HuH-7 (cell line): ENCODE results near the gene ABAT.

Experiments used
- DNase-seq: peaks from one replicate; pipeline ENCODE4 v3.0.0; 2011; ENCODE audit warnings: low spot score

The ABAT gene

DNA sequence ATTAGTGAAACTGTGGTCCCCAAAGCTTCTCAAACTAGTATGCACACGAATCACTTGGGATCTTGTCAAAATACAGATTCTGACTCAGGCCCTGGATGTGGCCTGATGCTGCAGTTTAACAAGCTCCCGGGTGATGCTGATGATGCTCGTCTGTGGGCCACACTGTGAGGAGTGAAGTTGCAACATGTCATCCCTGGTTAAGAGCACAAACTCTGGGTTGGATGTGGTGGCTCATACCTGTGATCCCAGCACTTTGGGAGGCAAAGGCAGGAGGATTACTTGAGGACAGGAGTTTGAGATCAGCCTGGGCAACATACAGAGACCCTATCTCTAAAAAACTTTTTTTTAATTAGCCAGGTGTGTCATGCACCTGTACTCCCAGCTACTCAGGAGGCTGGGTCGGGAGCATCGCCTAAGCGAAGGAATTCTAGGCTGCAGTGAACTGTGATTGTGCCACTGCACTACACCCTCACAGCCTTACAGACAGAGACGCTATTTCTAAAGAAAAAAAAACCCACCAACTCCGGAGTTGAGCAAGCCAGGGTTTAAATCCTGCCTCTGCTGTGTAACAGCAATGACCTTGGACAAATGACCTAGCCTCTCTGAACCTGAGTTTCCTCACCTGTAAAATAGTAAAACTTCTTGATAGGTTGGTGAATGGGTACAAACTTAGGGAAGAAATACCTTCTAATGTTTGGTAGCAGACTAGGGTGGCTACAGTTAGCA, 24.4 kb upstream of the ABAT start:
- no peak for DNase-seq

DNA sequence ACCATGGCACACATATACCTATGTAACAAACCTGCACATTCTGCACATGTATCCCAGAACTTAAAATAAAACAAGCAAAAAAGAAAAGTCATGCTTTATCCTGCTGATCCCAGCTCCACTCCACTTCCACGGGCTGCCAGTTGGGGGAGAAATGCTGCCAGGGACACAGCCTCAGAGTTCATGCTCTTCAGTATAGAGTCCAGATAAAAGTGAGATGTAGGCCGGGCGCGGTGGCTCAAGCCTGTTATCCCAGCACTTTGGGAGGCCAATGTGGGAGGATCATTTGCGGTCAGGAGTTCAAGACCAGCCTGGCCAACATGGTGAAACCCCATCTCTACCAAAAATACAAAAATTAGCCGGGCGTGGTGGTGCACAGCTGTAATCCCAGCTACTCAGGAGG, 22.5 kb upstream of the ABAT start:
- peak; percentile 60 for DNase-seq

DNA sequence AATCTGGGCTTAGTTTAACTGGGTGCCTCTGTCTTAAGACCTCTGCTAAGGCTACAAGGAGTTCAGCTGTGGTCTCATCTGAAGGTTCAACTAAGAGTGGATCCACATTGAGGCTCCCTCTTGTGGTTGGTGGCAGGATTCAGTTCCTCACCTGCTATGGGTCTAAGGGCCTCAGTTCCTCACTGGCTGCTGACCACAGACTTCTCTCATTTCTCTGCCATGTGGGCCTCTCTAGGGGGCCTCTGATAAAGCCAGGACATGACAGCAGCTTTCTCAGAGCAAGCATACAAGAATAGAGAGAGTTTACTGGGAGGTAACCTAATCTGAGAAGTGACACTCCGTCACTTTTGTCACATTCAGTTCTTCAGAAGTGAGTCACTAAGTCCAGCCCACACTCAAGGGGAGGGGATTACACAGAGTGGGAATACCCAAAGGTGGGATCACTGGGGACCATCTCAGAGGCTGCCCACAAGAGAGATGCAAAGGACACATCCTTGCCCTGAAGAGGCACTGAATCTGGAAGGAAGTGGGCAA, 19.2 kb upstream of the ABAT start:
- DNase-seq = peak; percentile 56

DNA sequence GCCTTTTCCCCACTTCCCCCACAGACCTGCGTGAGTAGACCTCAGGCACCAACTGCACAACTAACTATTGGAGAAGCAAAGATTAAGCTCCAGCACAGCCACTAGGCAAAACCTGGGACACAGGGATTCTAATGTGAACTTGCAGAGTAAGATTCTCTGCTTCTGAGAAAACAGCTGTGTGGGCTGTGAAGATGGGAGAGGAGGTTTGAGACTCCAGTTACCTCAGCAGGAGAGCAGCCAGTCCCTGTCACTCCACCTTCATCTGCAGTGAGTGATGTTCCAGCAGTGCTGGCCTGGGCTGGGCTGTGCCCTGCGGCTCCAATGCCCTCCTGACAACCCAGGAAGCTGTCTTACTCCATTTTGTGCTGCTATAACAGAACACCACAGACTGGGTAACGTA, 18.0 kb upstream of the ABAT start:
- DNase-seq = no peak

DNA sequence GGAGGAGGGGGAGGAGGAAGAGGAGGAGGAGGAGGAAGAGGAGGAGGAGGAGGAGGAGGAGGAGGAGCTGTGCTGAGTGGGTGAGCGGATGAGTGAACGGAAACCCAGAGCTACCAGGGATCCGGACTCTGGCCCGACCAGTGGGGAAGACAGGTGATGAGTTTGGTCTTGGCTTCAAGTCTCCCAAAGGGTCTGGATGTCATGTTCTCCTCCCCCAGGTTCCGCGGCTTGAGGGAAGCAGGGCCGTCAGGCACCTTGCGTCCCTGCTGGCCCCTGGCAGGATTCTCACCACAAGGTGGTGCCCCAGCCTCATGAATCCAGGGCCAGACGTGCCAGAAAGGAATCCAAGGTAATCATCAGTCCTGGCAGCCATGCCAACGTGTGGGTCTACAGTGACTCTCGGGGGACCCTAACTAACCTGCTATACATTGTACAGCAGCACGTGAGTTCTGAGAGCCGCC, 13.5 kb upstream of the ABAT start:
- DNase-seq = peak; percentile 64

DNA sequence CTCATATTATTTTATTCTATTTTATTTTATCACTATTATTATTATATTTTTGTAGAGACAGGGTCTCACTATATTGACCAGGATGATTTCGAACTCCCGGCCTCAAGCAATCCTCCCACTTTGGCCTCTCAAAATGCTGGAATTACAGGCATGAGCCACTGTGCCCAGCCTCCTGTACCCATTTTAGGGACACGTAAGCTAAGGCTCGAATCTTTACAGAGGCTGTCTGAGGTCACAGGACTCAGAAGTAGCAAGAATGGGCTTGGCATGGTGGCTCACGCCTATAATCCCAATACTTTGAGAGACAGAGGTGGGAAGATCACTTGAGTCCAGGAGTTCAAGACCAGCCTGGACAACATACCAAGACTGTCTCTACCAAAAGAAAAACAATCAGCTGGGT, 12.7 kb upstream of the ABAT start:
- DNase-seq = no peak

DNA sequence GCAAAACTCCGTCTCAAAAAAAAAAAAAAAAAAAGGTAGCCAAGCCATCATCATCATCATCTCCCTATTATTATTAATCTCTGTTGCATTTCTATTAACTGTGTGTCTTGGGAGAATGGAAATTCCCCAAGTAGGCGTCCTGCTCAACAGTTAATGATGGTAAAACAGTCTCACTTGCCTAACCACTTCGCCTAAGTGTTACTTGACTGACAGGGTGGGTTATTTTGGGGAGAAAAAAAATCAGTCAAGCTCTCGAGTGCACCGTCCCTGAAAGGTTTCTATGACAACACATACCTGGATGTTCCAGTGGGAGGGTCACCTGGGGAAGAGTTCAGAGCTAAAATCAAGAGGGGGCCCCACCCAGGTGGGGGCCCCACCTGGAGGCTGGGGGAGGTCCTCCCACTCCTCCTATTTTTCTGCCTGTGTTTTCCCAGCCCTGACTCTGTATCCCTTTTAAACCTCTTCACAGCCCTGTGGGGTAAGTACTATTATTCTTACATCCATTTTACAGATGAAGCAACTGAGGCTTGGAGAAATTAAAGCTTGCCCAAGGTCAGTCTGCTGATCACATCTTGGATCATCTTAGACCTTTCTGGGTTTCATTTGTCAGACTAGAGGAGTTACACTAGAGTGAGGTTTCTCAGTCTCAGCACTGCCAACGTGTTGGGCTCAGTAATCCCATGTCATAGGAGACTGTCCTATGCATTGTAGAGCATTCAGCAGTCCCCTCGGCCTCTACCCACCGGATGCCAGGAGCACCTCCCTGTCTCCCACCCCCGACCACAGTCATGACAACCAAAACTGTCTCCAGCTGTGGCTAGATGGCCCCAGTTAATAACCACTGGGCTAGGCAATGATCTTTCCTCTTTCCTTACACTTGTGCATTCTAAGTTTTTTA, 11.0 kb upstream of the ABAT start:
- no peak for DNase-seq

DNA sequence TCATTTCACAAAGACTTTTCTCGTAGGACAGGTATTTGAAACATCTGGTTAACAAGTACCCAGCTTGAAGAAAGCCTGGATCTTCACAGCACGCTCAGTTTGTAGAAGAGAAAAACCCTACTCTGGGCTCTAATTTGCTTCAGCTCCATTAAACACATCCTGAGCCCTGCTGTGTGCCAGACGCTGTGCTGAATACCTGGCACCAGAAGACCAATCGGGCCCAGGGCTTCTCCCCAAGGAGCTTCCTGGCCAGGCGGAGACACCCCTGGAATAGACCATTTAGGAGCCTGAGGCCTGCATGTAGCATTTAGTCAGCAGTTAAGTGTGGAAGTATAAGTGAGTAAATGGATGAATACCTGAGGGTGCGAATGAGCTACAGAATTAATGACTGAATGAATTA, 8.9 kb upstream of the ABAT start:
- DNase-seq = no peak

DNA sequence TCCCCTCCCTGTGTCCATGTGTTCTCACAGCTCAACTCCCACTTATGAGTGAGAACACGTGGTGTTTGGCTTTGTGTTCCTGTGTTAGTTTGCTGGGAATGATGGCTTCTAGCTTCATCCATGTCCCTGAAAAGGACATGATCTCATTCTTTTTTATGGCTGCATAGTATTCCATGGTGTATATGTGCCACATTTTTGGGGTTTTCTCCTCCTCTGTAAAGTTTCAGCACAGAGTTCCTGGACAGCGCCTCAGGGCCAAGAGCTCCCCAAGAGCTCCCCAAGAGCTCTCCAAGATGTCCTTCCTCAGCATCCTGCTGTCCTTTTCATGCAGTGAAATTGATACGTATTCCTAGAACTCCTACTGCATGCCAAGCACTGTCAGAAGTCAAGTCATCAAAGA, 6.9 kb upstream of the ABAT start:
- DNase-seq = no peak

DNA sequence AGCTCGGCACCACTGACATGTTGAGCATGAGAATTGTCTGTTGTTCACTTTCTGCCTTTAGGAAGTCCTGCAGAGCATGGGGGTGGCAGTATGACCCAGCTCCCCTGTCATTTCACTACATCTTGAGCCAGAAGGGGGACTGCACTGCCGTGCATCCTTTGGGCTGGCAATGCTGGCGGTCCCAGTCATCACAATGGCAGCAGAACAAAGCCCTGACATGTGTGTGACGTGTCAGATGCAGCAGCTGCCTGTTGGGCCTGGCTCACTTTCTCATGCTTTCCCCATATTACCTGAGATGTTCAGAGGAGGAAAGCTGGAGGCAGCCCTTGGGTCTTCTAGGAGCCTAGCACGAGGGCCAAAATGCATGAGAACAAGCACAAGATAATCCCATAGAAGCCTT, 6.3 kb upstream of the ABAT start:
- no peak for DNase-seq

DNA sequence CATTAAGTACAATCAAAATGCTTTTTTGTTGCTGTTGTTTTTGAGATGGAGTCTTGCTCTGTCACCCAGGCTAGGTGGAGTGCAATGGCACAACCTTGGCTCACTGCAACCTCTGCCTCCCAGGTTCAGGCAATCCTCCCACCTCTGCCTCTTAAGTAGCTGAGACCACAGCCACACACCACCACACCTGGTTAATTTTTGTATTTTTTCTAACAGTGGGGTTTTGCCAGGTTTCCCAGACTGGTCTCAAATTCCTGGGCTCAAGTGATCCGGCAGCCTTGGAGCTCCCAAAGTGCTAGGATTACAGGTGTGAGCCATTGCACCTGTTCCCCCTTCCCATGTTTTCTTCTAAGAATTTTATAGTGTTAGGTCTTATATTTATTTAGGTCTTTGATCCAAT, 4.9 kb upstream of the ABAT start:
- no peak for DNase-seq

DNA sequence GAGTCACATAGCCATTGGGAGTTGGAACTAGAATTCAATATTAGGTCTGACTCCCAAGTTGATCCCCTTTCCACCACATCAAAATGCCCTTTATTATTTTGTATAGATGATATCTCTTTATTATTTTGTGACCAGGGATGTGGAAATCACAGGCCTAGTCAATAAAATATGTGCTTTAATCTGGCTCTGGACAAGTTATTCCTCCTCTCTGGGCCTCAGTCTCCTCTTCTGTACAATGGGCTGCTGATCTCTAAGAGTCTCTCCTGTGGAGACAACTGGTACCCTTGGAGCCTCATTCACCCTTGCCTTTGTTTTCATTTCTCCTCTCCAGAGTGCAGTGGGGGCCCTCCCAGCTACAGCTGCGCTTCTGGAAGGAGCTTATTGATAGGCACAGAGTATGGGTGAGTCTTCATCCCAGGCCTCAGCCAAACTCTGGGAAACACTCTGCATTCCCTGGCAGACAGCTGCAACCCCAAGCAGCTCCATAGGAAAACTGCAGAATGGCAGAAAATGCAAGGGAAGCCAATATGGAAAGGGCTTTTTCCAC, 4.3 kb upstream of the ABAT start:
- no peak for DNase-seq

DNA sequence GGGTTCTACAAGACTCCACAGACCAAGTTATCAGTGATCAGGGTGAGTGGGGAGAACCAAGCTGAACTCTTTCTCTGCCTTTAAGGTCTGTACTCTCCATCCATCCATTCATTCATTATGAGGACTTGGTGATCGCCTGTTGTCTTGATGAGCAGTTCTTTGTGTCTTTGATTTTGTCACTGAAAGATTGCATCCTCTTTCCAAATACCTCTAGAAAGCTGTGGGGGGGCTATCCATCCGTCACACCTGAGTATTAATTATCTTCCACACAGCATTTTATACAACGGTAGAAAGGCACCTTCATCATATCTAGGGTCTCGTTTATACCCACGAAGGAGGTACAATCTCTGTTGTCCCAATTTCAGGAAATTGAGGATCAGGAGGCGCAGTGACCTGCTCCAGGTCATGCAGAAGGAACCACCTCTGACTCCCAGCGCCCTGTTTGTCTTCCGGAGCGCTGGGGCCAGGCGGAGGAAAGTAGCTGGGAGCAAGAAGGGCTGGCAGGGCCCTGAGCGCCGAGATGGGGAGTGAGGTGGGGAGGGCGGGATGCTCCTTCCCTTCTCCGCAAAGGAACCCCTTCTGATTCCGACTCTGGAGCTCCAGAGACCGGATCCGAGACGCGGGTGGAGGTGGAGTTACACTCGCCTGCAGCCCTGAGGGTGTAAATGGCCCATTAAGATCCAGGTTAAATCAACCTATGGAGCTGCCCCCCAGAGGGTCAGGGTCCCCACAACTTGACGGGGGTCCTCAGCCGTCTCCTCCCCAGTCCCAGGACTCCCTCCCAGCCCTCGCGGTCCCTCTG, 605 bp upstream of the ABAT start:
- DNase-seq = no peak

DNA sequence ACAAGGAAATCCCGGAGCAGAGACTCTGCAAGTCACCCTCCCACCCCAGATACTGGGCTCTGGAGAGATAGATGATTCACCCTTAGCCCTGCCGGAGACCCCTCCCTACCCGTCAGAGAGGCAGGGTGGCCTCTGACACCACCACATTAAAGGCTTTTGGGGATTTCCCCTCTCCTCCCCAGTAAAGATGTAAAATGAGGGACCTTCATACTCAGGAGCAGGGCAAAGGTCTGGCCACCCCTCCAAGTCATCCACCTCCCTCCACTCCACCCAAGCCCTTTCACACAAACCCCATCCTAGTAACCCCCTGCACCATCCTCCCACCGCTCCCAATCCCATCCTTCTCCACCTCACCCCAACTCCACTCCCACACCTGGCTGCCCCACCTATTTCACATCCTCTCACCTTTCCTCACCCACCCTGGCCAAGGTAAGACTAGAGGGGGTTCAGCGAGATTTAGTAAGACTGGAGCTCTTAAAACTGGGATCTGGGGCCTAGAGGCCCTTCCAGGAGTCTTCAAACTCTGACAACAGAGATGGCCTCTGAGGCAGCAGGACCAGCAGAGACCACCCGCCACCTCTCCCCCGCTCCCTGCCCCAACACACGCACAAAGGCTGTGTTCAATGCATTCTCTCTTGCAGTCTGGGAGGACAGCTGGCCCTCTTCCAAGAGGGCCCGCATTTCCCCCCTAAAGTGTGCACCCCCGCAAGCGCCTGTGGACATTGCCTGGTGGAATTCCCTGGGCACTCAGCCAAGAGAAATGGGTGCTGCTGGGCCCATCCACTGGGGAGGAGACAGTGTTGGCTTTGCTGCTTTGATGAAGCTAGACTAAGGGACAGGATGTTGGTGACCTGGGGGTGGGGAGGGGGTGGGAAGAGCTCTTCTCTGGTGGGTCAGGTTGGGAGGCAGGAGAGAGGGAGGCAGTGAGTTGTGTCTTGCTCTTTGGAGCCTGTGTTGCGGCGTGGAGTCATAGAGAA, 1.1 kb downstream of the ABAT start:
- DNase-seq = no peak

DNA sequence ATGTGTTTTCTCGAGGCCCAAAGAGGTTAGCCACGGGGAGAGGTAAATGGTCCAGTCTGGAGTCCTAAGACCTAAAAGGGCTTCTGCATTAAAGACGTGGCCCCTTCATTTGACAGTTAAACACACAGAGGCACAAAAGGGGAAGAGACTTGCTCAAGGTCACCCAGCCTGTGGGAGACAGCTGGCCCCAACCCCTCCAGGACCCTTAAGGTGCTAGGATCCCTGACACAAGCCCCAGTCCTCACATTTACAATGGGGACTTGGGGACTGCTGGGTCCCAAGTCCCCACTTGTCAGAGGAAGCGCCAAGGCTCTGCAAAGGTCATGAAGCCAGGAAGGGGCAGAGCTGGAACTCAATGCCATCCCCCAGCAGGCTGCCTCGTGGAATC, 1.7 kb downstream of the ABAT start:
- DNase-seq = no peak

DNA sequence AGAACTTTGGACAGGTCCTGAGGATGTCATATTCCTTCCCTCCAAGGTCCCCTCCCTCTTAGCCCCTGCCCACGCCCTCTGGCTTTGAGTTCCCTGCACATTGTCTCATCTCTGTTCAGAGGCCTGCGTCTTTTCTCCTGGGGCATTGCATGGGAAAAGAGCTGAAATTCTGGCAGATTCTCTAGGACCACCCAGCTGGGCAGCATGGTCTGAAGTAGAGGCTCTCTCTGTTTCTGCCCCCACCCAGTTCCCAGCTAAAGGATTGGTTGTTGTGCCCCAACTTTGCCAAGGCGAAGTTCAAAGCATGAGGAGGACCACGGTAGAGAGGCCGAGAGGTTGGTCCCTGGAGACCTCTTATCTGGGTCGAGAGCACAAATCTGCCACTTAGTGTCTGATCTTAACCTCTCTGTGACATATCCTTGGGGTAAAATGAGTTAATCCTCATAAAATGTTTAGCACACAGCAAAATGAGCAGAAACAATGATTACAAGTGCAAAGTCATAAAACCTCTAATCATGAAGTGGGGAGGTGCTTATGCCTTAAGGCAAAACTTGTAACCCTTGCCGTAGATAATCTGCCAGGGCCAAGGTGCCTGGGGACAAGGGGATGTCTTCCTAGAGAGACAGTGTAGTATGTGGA, 2.4 kb downstream of the ABAT start:
- no peak for DNase-seq

DNA sequence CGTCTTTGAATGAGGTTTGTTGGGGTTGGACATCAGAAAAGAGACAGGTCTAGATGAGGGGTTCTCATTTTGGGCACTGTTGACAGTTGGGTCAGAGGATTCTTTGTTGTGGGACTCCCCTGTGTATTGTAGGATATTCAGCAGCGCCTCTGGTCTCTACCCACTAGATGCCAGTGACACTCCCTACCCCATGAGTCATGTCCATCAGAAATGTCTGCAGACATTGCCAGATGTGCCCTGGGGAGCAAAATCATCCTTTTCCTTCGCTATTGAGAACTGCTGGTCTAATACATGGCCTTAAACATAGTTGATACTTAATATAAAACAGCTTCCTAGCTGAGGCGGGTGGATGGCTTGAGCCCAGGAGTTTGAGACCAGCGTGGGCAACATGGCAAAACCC, 3.1 kb downstream of the ABAT start:
- DNase-seq = no peak

DNA sequence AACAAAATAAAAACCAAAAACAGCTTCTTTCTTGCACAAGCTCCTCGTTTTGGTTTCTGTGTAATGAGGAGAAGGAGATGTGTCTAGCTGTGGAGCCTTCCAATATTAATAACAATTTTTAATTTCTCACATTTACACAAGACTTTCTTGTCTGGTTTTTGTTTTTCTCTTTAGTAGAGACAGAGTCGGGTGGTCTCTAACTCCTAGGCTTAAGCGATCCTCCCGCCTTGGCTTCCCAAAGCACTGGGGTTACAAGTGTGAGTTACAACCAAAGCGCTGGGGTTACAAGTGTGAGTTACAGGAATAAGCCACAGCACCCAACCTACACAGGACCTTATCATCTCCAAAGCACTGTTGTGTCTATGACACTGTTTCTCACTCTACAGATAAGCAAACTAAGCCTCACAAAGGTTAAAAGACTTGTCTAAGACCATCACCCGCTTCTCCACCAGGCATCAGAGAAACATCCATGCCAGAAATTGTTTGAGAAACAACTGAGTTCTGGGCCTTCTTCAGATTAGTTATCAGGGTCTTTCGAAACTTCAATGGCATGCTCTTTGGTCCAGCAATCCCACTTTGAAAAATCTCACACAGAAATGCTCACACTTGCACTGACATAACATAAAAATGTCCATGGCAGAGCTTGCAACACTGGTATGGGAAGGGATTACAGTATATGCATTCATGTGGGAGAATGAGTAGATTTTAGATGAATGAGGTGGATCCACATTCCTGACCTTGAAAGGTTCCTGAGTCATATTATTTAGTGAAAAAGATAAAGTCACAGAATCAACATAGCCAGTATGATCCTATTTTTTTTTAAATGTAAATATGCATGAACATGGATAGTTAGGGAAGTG, 3.9 kb downstream of the ABAT start:
- no peak for DNase-seq

DNA sequence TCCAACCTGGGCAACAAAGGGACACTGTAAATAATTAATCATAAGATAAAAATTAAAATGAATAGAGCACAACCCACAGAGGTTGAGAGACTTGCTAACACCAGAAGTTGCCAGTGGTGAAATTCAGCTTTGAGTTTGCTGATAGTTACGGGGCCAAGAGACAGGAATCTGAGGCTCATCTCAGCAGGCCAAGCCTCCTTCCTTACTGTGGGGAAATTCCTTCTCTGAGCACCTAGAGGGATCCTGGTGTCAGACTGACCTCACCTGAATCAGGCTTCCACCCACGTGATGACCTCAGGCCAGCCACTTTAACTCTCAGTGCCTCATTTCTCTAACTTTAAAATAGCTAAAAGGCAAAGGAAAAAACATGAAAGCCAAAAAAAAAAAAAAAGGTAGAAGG, 4.7 kb downstream of the ABAT start:
- no peak for DNase-seq
